Caco-2 (cell line): ENCODE data around the gene CR1L. TPM values are rescaled to one million over a fixed set of nuclear protein-coding genes. Genes with fewer than 3 reads are reported as not detected.

Experiments
- BruUV-seq: library from RNA; stranded (reverse); fragments of 400-500 nt; replicated peaks from 2 replicates; lab custom pipeline; 2021; lab: Mats Ljungman, UMichigan
- CTCF ChIA-PET: fragments of 300-600 bp; sonication (Branson Sonifier 250); formaldehyde crosslinking; loops from one replicate; lab custom pipeline; 2022; ENCODE audit warnings: antibody characterized with exemption; lab: Charles Lee
- POLR2A ChIA-PET: fragments of 300-600 bp; sonication (Branson Sonifier 250); formaldehyde crosslinking; loops from one replicate; lab custom pipeline; 2022; ENCODE audit warnings: antibody characterized with exemption; lab: Charles Lee
- DNase-seq, 2 experiments: peaks; one replicate each; pipeline versions ENCODE4 v3.0.0 to v3.0.0-alpha.2; 2020 to 2022
- H3K27me3 ChIP-seq: replicated peaks from 2 replicates; pipeline ENCODE4 v1.6.0; 2011; ENCODE audit warnings: low read length; ENCODE audit not compliant: control insufficient read depth, insufficient read depth
- H3K36me3 ChIP-seq: 2 replicates; pipeline ENCODE4 v1.5.1; 2011; ENCODE audit warnings: low read length; ENCODE audit not compliant: control insufficient read depth, insufficient read depth
- H3K4me1 ChIP-seq: fragments of 250-450 bp; sonication (Bioruptor Pico); 2 replicates; pipeline ENCODE4 v1.5.1; 2020; ENCODE audit warnings: mild to moderate bottlenecking
- H3K4me3 ChIP-seq: 2 replicates; pipeline ENCODE4 v1.5.1; 2011; ENCODE audit warnings: low read depth, mild to moderate bottlenecking, control low read depth, low read length
- H3K9me3 ChIP-seq: fragments of 250-450 bp; sonication (Bioruptor Pico); 2 replicates; pipeline ENCODE4 v1.5.1; 2020; ENCODE audit warnings: mild to moderate bottlenecking, moderate library complexity
- H3K27ac Mint-ChIP-seq: one replicate; pipeline ENCODE4 v1.8.0; 2022; ENCODE audit warnings: mixed read lengths; ENCODE audit not compliant: unreplicated experiment
- H3K27me3 Mint-ChIP-seq: one replicate; pipeline ENCODE4 v1.8.0; 2022; ENCODE audit warnings: mixed read lengths; ENCODE audit not compliant: insufficient read depth, unreplicated experiment
- H3K36me3 Mint-ChIP-seq: one replicate; pipeline ENCODE4 v1.8.0; 2022; ENCODE audit warnings: mild to moderate bottlenecking, mixed read lengths; ENCODE audit not compliant: insufficient read depth, unreplicated experiment
- H3K4me1 Mint-ChIP-seq: one replicate; pipeline ENCODE4 v1.8.0; 2022; ENCODE audit warnings: low read depth, mixed read lengths; ENCODE audit not compliant: unreplicated experiment
- H3K4me3 Mint-ChIP-seq: one replicate; pipeline ENCODE4 v1.8.0; 2022; ENCODE audit warnings: mild to moderate bottlenecking, moderate library complexity, mixed read lengths; ENCODE audit not compliant: unreplicated experiment
- H3K9me3 Mint-ChIP-seq: one replicate; pipeline ENCODE4 v1.8.0; 2022; ENCODE audit warnings: mixed read lengths; ENCODE audit not compliant: unreplicated experiment
- CTCF ChIP-seq, 2 experiments: fragments of 200-600 bp in 1 of 2; IDR thresholded peaks; 1 replicate in 1 of 2; 2 replicates in 1 of 2; pipeline versions ENCODE4 v1.5.1 to v1.8.0; 2011 to 2022; ENCODE audit warnings: antibody characterized with exemption in 1 of 2, control low read depth in 1 of 2, inconsistent platforms in 1 of 2, low read depth in 1 of 2, low read length in 1 of 2, mild to moderate bottlenecking in 1 of 2, moderate library complexity in 1 of 2; ENCODE audit not compliant: insufficient read depth in 1 of 2, severe bottlenecking in 1 of 2, unreplicated experiment in 1 of 2
- intact Hi-C: fragments of 100-400 bp; cut with micrococcal nuclease; formaldehyde crosslinking; loops from one replicate; pipeline ENCODE4 v1.10.0; 2022; ENCODE audit not compliant: unreplicated experiment
- total RNA-seq: library from RNA; stranded (reverse); gene quantifications from 2 replicates; pipeline ENCODE4 v1.2.3, GENCODE V29; 2022

Gene CR1L
- total RNA-seq, 1 experiment from 2014 or later = not detected

- H3K4me1 ChIP-seq = peaks cover 50% of the 10 kb centered on the region
- DNase-seq = no peak
- H3K4me3 ChIP-seq = no peak overlapping the region
- intact Hi-C loops = no loop called here
- peaks cover 18% of the 10 kb centered on the region for H3K4me1 Mint-ChIP-seq
- H3K9me3 ChIP-seq = no peaks in the 10 kb centered on the region
- H3K27ac Mint-ChIP-seq = no peak overlapping the region
- no TSS peak for BruUV-seq
- no peaks in the 10 kb centered on the region for H3K27me3 ChIP-seq
- no peaks in the 10 kb centered on the region for H3K36me3 Mint-ChIP-seq
- no peaks in the 10 kb centered on the region for H3K27me3 Mint-ChIP-seq
- H3K9me3 Mint-ChIP-seq = no peaks in the 10 kb centered on the region
- POLR2A ChIA-PET = no interaction called here
- CTCF ChIA-PET = no interaction called here
- TF ChIP-seq CTCF (IDR thresholded peaks at IDR 0.05; ENCODE audit: insufficient read depth in 1 of 2, low read depth in 1 of 2, low read length in 1 of 2, severe bottlenecking in 1 of 2, unreplicated experiment in 1 of 2) = no peak
- no peaks in the 10 kb centered on the region for H3K36me3 ChIP-seq
- H3K4me3 Mint-ChIP-seq = no peak overlapping the region
Measured at GRCh38 chr1:207745285-207745684, 100.4 kb downstream of the CR1L start.

- H3K36me3 Mint-ChIP-seq = no peaks in the 10 kb centered on the region
- H3K9me3 Mint-ChIP-seq = no peaks in the 10 kb centered on the region
- ChIA-PET POLR2A (no interaction called here), CTCF (interaction anchor here (0.6 kb wide), 1 partner anchor 143 kb away, joined by 3 read pairs; no protein-coding TSS in a partner anchor)
- BruUV-seq = no TSS peak
- no peak overlapping the region for H3K4me3 Mint-ChIP-seq
- peak; percentile 70 to 71 for DNase-seq
- H3K9me3 ChIP-seq = no peaks in the 10 kb centered on the region
- H3K36me3 ChIP-seq = no peaks in the 10 kb centered on the region
- no peaks in the 10 kb centered on the region for H3K27me3 ChIP-seq
- intact Hi-C loops = no loop called here
- H3K27ac Mint-ChIP-seq = no peak overlapping the region
- H3K4me3 ChIP-seq = no peak overlapping the region
- H3K4me1 ChIP-seq = peaks cover 59% of the 10 kb centered on the region
- peaks cover 18% of the 10 kb centered on the region for H3K4me1 Mint-ChIP-seq
- no peaks in the 10 kb centered on the region for H3K27me3 Mint-ChIP-seq
- no peak for TF ChIP-seq CTCF (IDR thresholded peaks at IDR 0.05; ENCODE audit: insufficient read depth in 1 of 2, low read depth in 1 of 2, low read length in 1 of 2, severe bottlenecking in 1 of 2, unreplicated experiment in 1 of 2)
Measured at GRCh38 chr1:207745839-207746767, 101.2 kb downstream of the CR1L start.

- no peak for DNase-seq
- no peaks in the 10 kb centered on the region for H3K9me3 ChIP-seq
- no peak for TF ChIP-seq CTCF (IDR thresholded peaks at IDR 0.05; ENCODE audit: insufficient read depth in 1 of 2, low read depth in 1 of 2, low read length in 1 of 2, severe bottlenecking in 1 of 2, unreplicated experiment in 1 of 2)
- H3K4me1 ChIP-seq = peaks cover 60% of the 10 kb centered on the region
- ChIA-PET POLR2A (no interaction called here), CTCF (interaction anchor here (0.9 kb wide), 1 partner anchor 49 kb away, joined by 4 read pairs; no protein-coding TSS in a partner anchor)
- Mint-ChIP-seq H3K36me3 (peaks cover 13% of the 10 kb centered on the region), H3K27me3 (no peaks in the 10 kb centered on the region), H3K9me3 (no peaks in the 10 kb centered on the region), H3K4me1 (peaks cover 18% of the 10 kb centered on the region), H3K4me3 (peak overlapping the region; percentile 0), H3K27ac (no peak overlapping the region)
- H3K36me3 ChIP-seq = no peaks in the 10 kb centered on the region
- no TSS peak for BruUV-seq
- intact Hi-C loops = loop anchor here (1.0 kb wide), 1 partner anchor 37 kb away; no protein-coding TSS in a partner anchor
- H3K27me3 ChIP-seq = no peaks in the 10 kb centered on the region
- H3K4me3 ChIP-seq = no peak overlapping the region
Measured at GRCh38 chr1:207747627-207748492, 102.9 kb downstream of the CR1L start.
